HG03159 (cell line): ENCODE data around the gene CD2.

Experiments used
- ATAC-seq: cut with Tn5 transposase; IDR thresholded peaks from one replicate; pipeline ENCODE4 v1.9.1; 2021; ENCODE audit warnings: mild to moderate bottlenecking, moderate library complexity; ENCODE audit not compliant: unreplicated experiment

The CD2 gene

GRCh38 chr1:116754198-116754977 lies at the start of gene CD2:
CD2 (plus strand) TSS chr1:116754430; CDS start chr1:116754493, 63 bp downstream.
- no peak for ATAC-seq

- no peak for ATAC-seq
Measured at GRCh38 chr1:116706123-116706522, 48.1 kb upstream of the CD2 start.

GRCh38 chr1:116706841-116707240 lies 47.4 kb upstream of the CD2 start:
- no peak for ATAC-seq

GRCh38 chr1:116708255-116708900 lies 45.9 kb upstream of the CD2 start:
- ATAC-seq, result no peak

GRCh38 chr1:116709666-116710167 lies 44.5 kb upstream of the CD2 start:
- ATAC-seq, result no peak

GRCh38 chr1:116710420-116711262 lies 43.6 kb upstream of the CD2 start:
- ATAC-seq, result no peak

DNA sequence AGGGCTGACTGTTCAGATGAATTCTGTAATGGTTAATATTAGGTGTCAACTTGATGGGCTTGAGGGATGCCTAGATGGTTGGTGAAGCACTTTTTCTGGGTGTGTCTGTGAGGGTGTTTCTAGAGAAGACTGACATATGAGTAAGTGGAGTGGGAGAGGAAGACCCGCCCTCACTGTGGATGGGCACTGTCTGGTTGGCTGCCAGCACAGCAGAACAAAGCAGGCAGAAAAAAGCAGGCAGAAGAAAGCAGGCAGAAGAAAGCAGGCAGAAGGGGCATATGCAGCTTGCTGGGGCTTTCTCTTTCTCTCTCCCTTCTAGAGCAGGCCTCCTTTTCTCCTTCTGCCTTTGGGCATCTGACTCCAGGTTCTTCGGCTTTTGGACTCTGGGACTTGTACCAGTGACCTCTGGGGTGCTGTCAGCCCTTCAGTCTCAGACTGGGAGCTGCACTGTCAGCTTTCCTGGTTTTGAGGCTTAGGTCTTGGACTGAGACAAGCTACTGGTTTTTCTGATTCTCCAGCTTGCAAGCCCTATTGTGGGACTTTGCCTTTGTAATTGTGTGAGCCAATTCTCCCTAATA lies 42.9 kb upstream of the CD2 start:
- no peak for ATAC-seq

DNA sequence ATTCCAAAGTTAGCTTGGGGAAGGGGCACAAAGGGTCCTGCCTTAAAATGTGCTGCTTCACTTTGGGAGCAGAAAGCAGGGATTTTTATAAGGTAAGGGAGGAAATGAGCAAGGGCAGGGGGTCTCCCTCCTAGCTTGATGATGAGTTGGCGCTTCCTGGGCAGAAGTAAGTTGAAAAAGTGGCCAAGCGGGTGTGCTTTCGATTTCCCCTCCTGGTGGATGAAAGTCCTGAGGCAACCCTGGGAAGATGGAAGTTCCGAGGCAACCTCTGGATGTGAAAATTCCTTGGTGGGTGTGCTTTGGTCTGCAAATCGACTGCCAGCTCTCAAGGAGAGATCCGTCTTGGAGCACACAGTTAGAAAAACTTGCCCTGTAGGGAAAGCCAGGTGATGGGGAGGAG lies 41.7 kb upstream of the CD2 start:
- no peak for ATAC-seq

GRCh38 chr1:116713474-116713873 lies 40.8 kb upstream of the CD2 start:
- ATAC-seq, result no peak

GRCh38 chr1:116716391-116716790 lies 37.8 kb upstream of the CD2 start:
- no peak for ATAC-seq

GRCh38 chr1:116717318-116717717 lies 36.9 kb upstream of the CD2 start:
- ATAC-seq, result no peak

DNA sequence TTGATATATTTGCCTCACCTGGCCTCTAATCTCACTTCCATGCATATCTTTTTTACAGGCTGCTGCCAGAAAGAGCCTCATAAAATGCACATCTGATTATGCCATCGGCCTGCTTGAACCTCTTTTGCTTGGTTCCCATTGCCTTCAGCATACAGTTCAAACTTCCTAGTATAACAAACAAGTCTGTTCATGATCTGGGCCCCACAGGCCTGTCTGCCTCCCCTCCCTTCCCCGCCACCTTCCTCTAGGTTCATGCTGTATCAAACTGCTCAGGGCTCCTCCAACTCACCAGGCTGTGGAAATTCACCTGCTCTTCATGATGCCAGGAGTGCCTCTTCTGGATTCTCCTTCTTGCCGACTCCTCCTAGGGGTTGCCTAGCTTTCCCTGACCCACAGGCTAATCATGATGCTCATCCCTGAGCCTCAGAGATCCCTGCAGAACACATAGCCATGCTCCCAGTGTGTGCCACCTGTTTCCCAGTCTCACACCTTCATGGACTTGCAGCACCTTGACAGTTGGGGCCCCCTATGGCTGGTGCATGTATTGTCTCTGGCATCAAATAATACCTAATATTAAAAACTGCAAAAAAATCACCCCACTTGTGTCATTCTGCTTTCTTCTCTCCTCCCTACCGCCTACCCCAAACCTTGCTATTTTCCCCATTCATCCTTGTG lies 33.7 kb upstream of the CD2 start:
- no peak for ATAC-seq

DNA sequence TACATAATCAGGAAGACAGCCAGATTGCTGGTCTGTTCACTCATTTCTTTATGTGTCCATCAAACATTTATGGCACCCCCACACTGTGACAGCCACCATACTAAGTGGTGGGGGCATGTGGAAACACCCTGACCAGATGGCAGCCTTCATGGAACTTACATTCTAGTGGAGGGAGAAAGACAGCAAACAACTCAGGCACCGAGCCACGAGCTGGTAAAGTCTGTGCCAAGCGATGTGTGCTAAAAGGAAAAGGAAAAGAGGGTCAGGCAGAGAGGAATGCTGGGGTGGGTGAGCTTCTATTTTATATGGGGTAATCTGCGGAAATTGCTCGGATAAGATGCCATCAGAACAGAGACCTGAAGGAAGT lies 33.2 kb upstream of the CD2 start:
- no peak for ATAC-seq

GRCh38 chr1:116721451-116722007 lies 32.7 kb upstream of the CD2 start:
- no peak for ATAC-seq

DNA sequence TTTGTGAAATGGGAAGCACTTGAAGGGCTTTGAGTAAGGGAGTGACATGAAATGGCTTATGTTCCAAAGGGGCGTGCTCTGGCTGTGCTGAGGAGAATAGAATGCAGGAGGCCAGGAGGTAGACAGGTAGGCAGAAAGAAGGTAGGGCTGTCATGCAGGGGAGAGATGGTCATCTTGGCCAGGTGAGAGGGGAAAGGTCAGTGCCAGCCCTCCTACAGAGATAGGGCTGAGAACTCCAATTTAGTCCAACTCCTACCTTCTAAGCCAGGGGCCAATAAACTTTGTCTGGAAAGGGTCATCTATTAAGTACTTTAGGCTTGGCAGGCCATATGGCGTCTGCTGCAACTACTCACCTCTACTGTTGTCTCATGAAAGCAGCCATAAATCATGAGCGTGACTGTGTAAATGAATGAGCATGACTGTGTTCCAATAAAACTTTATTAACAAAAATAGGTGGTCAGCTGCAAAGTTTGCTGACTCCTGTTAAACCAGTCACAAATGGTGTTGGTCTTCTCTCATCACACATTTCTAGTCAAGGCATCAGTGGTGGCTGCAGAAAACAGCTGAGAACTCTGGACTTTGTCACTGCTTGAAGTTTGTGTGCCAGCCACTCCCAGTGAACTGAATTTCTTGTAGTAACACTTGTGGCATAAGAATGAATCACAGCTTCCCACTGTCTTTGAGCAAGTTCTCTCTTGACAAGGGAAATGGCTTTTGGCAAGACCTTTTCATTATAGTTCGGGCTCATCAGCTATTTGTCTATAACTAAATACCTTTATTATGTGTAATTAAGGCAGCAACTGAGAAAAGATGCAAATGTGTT lies 32.0 kb upstream of the CD2 start:
- ATAC-seq, result no peak

DNA sequence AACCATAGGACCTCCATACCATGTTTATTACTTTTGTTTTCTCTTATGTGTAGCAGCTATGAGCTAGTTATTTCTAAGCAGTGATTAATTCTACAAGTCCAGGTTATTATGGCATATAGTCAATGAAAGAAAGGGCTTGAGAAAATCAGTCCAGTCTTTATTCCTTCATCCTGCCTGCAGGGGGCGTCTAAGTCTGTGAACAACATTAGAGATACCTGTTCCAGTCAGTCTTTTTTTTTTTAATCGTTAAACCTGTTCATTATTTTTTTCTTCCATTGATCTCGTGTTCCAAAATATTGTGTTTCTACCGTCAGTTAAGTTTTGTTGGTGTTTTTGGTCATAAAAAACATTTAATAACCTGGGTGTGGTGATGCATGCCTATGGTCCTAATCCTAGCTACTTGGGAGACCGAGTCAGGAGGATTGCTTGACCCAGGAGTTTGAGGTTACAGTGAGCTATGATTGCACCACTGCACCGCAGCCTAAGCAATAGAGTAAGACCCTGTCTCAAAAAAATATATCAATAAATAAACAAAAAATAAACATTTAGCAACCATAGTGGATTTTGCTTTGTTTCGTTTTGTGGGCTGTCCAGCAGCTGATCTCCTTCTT lies 29.4 kb upstream of the CD2 start:
- ATAC-seq, result no peak

GRCh38 chr1:116725798-116726197 lies 28.4 kb upstream of the CD2 start:
- no peak for ATAC-seq

- no peak for ATAC-seq
Measured at GRCh38 chr1:116726872-116727820, 27.1 kb upstream of the CD2 start.
